BJ (cell line): Measurements from ENCODE around the gene TEDC2. TPM values are rescaled to one million over a fixed set of nuclear protein-coding genes. Genes with fewer than 3 reads are reported as not detected.
A peak's percentile ranks its signal among the peaks of the same experiment; 100 is the strongest.

Experiments
- CTCF ChIA-PET: fragments of 350-600 bp; formaldehyde crosslinking; extraction: SDS; loops from one replicate; lab custom pipeline; 2021; ENCODE audit warnings: antibody characterized with exemption, inconsistent platforms; lab: Yijun Ruan, JAX
- POLR2A ChIA-PET: fragments of 300-600 bp; sonication (Branson Sonifier 250); formaldehyde crosslinking; extraction: SDS; loops from one replicate; lab custom pipeline; 2021; ENCODE audit warnings: antibody characterized with exemption; lab: Charles Lee
- DNase-seq: peaks from one replicate; pipeline ENCODE4 v3.0.0-alpha.2; 2011; ENCODE audit warnings: low read depth
- H3K27me3 ChIP-seq: 2 replicates; pipeline ENCODE4 v1.6.0; 2011; ENCODE audit warnings: low read length; ENCODE audit not compliant: control insufficient read depth, insufficient read depth
- H3K36me3 ChIP-seq: 2 replicates; pipeline ENCODE4 v1.5.1; 2011; ENCODE audit warnings: low read length; ENCODE audit not compliant: control insufficient read depth, insufficient read depth
- H3K4me3 ChIP-seq: 2 replicates; pipeline ENCODE4 v1.5.1; 2011; ENCODE audit warnings: low read depth, mild to moderate bottlenecking, control low read depth, low read length
- polyA plus RNA-seq: library from polyadenylated mRNA; depleted of rRNA; stranded (reverse); fragments of >200 nt; gene quantifications from 2 replicates; pipeline ENCODE4 v1.2.3, GENCODE V29; 2011; rRNA removed
- small RNA-seq: library from RNA; depleted of rRNA; stranded (forward); fragments of <200 nt; gene quantifications from one replicate; pipeline ENCODE3, GENCODE V24; 2012; ENCODE audit warnings: low replicate concordance, low read depth; ENCODE audit not compliant: insufficient read length
- TF ChIP-seq, protein P1 (sequence below): IDR thresholded peaks from 2 replicates; pipeline ENCODE4 v1.5.1; 2011; ENCODE audit warnings: low read depth, mild to moderate bottlenecking, control low read depth, inconsistent platforms, low read length, moderate library complexity; ENCODE audit not compliant: insufficient read depth

The TEDC2 gene
- polyA plus RNA-seq, 1 experiment: 3.7 TPM

DNA sequence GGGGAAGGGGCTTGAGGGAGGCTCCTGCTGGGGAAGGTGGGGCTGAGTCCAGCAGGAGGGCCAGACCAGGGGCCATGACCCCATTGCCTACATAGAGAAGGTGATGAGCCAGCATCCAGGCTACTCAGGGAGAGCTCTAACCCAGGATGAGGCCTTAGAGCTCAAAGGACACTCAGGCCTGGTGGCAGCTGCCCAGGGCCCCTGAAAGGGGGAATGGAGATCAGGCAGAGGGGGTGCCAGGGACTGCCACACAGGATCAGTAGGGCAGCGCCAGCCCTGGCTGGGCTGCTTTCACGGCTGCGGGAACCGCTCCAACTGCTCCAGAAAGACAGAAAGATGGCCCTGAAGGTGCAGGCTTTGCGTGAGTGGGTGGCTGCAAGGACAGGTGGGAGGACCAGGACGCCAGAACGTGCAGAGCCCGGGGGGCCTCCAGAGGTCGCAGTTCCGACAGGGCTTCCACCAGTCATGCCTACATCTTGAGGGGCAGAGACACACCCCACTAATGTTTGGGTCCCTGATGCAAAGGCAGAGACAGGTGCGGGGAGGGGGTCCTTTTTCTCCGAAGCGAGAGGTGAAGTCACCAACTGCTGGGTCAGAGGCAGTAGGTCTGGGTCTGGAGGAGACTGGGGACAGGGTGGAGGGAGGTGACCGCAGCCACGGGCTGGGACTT lies 53.0 kb downstream of the TEDC2 start:
- Histone ChIP-seq H3K36me3 (no peaks in the 10 kb centered on the region), H3K4me3 (peak overlapping the region; percentile 97), H3K27me3 (no peaks in the 10 kb centered on the region)
- no peak for DNase-seq
- ChIA-PET POLR2A (no interaction called here), CTCF (interaction anchor here (0.6 to 2.4 kb wide), 4 partner anchors 10 to 172 kb away, joined by 3 to 10 read pairs (median 3); partner anchors contain the start of gene ABCA3)
- TF ChIP-seq, protein P1, sequence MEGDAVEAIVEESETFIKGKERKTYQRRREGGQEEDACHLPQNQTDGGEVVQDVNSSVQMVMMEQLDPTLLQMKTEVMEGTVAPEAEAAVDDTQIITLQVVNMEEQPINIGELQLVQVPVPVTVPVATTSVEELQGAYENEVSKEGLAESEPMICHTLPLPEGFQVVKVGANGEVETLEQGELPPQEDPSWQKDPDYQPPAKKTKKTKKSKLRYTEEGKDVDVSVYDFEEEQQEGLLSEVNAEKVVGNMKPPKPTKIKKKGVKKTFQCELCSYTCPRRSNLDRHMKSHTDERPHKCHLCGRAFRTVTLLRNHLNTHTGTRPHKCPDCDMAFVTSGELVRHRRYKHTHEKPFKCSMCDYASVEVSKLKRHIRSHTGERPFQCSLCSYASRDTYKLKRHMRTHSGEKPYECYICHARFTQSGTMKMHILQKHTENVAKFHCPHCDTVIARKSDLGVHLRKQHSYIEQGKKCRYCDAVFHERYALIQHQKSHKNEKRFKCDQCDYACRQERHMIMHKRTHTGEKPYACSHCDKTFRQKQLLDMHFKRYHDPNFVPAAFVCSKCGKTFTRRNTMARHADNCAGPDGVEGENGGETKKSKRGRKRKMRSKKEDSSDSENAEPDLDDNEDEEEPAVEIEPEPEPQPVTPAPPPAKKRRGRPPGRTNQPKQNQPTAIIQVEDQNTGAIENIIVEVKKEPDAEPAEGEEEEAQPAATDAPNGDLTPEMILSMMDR: no peak

DNA sequence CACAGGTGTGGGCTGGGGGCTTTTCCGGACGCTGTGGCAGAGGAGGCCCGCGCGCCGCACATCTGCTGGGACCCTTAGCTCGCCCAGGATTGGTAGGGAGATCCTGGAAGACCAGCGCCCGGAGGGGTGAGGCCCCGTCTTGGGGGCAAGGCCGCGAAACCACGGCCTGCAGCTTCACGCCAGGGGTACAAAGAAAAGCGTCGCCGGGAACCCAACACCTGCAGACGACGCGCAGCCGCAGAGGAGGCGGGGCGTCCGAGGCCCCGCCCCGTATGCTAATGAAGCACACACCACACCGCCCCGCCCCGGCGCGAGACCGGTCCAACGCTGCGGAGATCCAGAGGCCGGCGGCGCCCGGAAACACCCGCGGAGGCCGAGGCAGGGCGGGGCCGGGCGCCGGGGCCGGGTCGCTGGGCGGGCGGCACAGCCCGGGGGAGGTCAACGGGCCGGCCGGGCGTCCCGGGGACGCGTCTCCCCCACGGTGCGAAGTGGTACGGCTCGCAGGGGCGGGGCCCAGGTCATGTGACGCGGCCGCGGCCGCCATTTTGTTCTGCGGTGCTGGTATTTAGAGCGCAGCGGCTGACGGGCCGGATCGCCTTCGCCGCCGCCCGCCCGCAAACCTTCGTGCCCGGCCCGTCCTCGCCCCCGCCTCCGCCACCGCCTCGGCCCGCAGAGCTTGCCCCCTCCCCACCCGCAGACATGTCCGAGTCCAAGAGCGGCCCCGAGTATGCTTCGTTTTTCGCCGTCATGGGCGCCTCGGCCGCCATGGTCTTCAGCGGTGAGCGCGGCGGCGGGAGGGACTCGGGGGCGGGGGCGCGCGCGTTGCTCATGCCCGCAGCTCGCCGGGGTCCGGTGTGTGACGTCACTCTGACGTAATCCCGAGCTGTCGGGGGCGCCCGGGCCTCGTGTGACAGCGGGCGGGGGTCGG lies 53.8 kb downstream of the TEDC2 start, which contains the start of gene ATP6V0C:
Gene ATP6V0C (plus strand): TSS at position 548 of the 928 bp plus-strand sequence. CDS start 152 bp downstream, at position 700.
- TF ChIP-seq, protein P1: no peak
- Histone ChIP-seq H3K4me3 (peak within 1 kb of the TSS; percentile 97), H3K27me3 (no peaks in the 10 kb centered on the region), H3K36me3 (no peaks in the 10 kb centered on the region; the same call in 1 of the 2 replicates)
- no peak for DNase-seq
- ChIA-PET CTCF (interaction anchor here (0.6 to 1.4 kb wide), 2 partner anchors 70 to 173 kb away, joined by 3 read pairs; partner anchors contain the start of gene ABCA3), POLR2A (no interaction called here)

Small RNA genes lying within 50 kb of the gene (small RNA-seq; reads per million reads assigned to genes)
- not detected for gene MIR6768

Other genes starting within 250 kb of the TEDC2 start
- 1.5 and 1.7 TPM in 2 replicates for gene BRICD5, start 249.2 kb upstream of the TEDC2 start, polyA plus RNA-seq
- gene PGP, start 245.3 kb upstream of the TEDC2 start, polyA plus RNA-seq: 6.1 and 7.7 TPM in 2 replicates
- gene E4F1, start 236.5 kb upstream of the TEDC2 start, polyA plus RNA-seq: 11.3 and 17.6 TPM in 2 replicates
- 0.33 and 0.38 TPM in 2 replicates for gene DNASE1L2, start 223.7 kb upstream of the TEDC2 start, polyA plus RNA-seq
- 36.9 and 63.9 TPM in 2 replicates for gene ECI1, start 208.5 kb upstream of the TEDC2 start, polyA plus RNA-seq
- gene RNPS1, start 192.0 kb upstream of the TEDC2 start, polyA plus RNA-seq: 101 and 129 TPM in 2 replicates
- gene ABCA3, start 119.4 kb upstream of the TEDC2 start, polyA plus RNA-seq: 1.9 and 3.8 TPM in 2 replicates
- gene CCNF, start 30.7 kb upstream of the TEDC2 start, polyA plus RNA-seq: 4.5 and 7.1 TPM in 2 replicates
- gene NTN3, start 11.2 kb downstream of the TEDC2 start, polyA plus RNA-seq: 0.09 and 0.12 TPM in 2 replicates
- 6.0 and 9.2 TPM in 2 replicates for gene TBC1D24, start 15.0 kb downstream of the TEDC2 start, polyA plus RNA-seq
- gene ATP6V0C, start 53.8 kb downstream of the TEDC2 start, polyA plus RNA-seq: 15.4 and 32.9 TPM in 2 replicates
- gene AMDHD2, start 60.3 kb downstream of the TEDC2 start, polyA plus RNA-seq: 9.5 and 15.9 TPM in 2 replicates
- gene CEMP1, start 71.3 kb downstream of the TEDC2 start, polyA plus RNA-seq: not detected in 2 replicates
- gene PDPK1, start 77.9 kb downstream of the TEDC2 start, polyA plus RNA-seq: 25.0 and 31.3 TPM in 2 replicates
- gene KCTD5, start 222.4 kb downstream of the TEDC2 start, polyA plus RNA-seq: 25.4 and 34.5 TPM in 2 replicates